ACC112 (cell line): ENCODE measurements around the gene NBEAL2.
"Not testable (repeated sequence)": the region's sequence is repeated elsewhere in the genome, so short reads cannot be mapped to it uniquely, and the experiment has no call there.

Experiments
- H2AFZ ChIP-seq: fragments of 200-600 bp; sonication (generic); one replicate; pipeline ENCODE4 v1.6.0; 2017; ENCODE audit warnings: antibody characterized with exemption, low read length; ENCODE audit not compliant: unreplicated experiment
- H3K27ac ChIP-seq: fragments of 200-600 bp; sonication (generic); 2 replicates; pipeline ENCODE4 v1.5.1; 2014; ENCODE audit warnings: low read depth, mild to moderate bottlenecking, antibody characterized with exemption, low read length, moderate library complexity
- H3K27me3 ChIP-seq: fragments of 200-600 bp; sonication (generic); 2 replicates; pipeline ENCODE4 v1.6.1; 2014; ENCODE audit warnings: mild to moderate bottlenecking, antibody characterized with exemption, low read length, moderate library complexity, mixed read lengths; ENCODE audit not compliant: insufficient read depth
- H3K36me3 ChIP-seq: fragments of 200-600 bp; sonication (generic); 2 replicates; pipeline ENCODE4 v1.6.1; 2016; ENCODE audit warnings: mild to moderate bottlenecking, antibody characterized with exemption, low read length, moderate library complexity, mixed read lengths; ENCODE audit not compliant: insufficient read depth
- H3K4me1 ChIP-seq: fragments of 200-600 bp; sonication (generic); one replicate; pipeline ENCODE4 v1.6.1; 2016; ENCODE audit warnings: low read length, mixed read lengths; ENCODE audit not compliant: insufficient read depth, unreplicated experiment, control insufficient read depth
- H3K4me3 ChIP-seq: fragments of 200-600 bp; sonication (generic); 2 replicates; pipeline ENCODE4 v1.5.1; 2014; ENCODE audit warnings: mild to moderate bottlenecking, low read depth, low read length
- H3K79me2 ChIP-seq: fragments of 200-600 bp; sonication (generic); one replicate; pipeline ENCODE4 v1.6.0; 2016; ENCODE audit warnings: low read length; ENCODE audit not compliant: control insufficient read depth, unreplicated experiment, insufficient read depth

NBEAL2 gene

GRCh38 chr3:47016934-47017435, 37.5 kb downstream of the NBEAL2 start:
- peak overlapping the region; percentile 0; the same call in 1 of the 2 replicates for H3K4me3 ChIP-seq
- no peaks in the 10 kb centered on the region for H3K27me3 ChIP-seq
- H3K79me2 ChIP-seq: no peaks in the 10 kb centered on the region
- peaks cover 4% of the 10 kb centered on the region; the same call in 1 of the 2 replicates for H3K36me3 ChIP-seq
- no peak overlapping the region for H2AFZ ChIP-seq
- H3K4me1 ChIP-seq: peaks cover 29% of the 10 kb centered on the region
- peak overlapping the region; percentile 74 for H3K27ac ChIP-seq

- H3K4me3 ChIP-seq: no peak overlapping the region
- peaks cover 4% of the 10 kb centered on the region; the same call in 1 of the 2 replicates for H3K36me3 ChIP-seq
Observed at GRCh38 chr3:47017504-47018268, 38.2 kb downstream of the NBEAL2 start.

GRCh38 chr3:47018269-47018611, 38.8 kb downstream of the NBEAL2 start:
- peaks cover 4% of the 10 kb centered on the region; the same call in 1 of the 2 replicates for H3K36me3 ChIP-seq
- H3K27ac ChIP-seq: peak overlapping the region; percentile 74; the same call in 1 of the 2 replicates

More at GRCh38 chr3:47017504-47018268, 38.2 kb downstream of the NBEAL2 start:
- no peak overlapping the region for H2AFZ ChIP-seq
- peak overlapping the region; percentile 74 for H3K27ac ChIP-seq
- H3K27me3 ChIP-seq: no peaks in the 10 kb centered on the region
- peaks cover 35% of the 10 kb centered on the region for H3K4me1 ChIP-seq
- H3K79me2 ChIP-seq: peaks cover 3% of the 10 kb centered on the region

GRCh38 chr3:47019201-47019600, 39.7 kb downstream of the NBEAL2 start:
- no peak overlapping the region for H3K27ac ChIP-seq
- no peak overlapping the region for H2AFZ ChIP-seq
- peaks cover 39% of the 10 kb centered on the region for H3K4me1 ChIP-seq
- no peaks in the 10 kb centered on the region for H3K27me3 ChIP-seq
- H3K79me2 ChIP-seq: peaks cover 6% of the 10 kb centered on the region
- peaks cover 4% of the 10 kb centered on the region; the same call in 1 of the 2 replicates for H3K36me3 ChIP-seq
- no peak overlapping the region for H3K4me3 ChIP-seq

More at GRCh38 chr3:47018269-47018611, 38.8 kb downstream of the NBEAL2 start:
- Histone ChIP-seq H3K4me1 (peaks cover 39% of the 10 kb centered on the region), H3K4me3 (no peak overlapping the region), H3K79me2 (peaks cover 3% of the 10 kb centered on the region), H2AFZ (no peak overlapping the region), H3K27me3 (no peaks in the 10 kb centered on the region)

- H3K27ac ChIP-seq: no peak overlapping the region
- H3K36me3 ChIP-seq: peaks cover 4% of the 10 kb centered on the region; the same call in 1 of the 2 replicates
- H3K4me1 ChIP-seq: peaks cover 39% of the 10 kb centered on the region
- no peak overlapping the region for H3K4me3 ChIP-seq
- H3K79me2 ChIP-seq: peaks cover 12% of the 10 kb centered on the region
- no peaks in the 10 kb centered on the region for H3K27me3 ChIP-seq
- H2AFZ ChIP-seq: no peak overlapping the region
Observed at GRCh38 chr3:47020311-47020710, 40.8 kb downstream of the NBEAL2 start.

- Histone ChIP-seq H3K27me3 (no peaks in the 10 kb centered on the region), H3K79me2 (peaks cover 15% of the 10 kb centered on the region), H3K4me3 (no peak overlapping the region), H3K4me1 (peaks cover 22% of the 10 kb centered on the region), H2AFZ (no peak overlapping the region), H3K36me3 (peaks cover 4% of the 10 kb centered on the region; the same call in 1 of the 2 replicates), H3K27ac (no peak overlapping the region)
Observed at GRCh38 chr3:47022641-47023071, 43.2 kb downstream of the NBEAL2 start.

- Histone ChIP-seq H3K36me3 (no peaks in the 10 kb centered on the region), H3K27me3 (no peaks in the 10 kb centered on the region), H2AFZ (no peak overlapping the region), H3K27ac (no peak overlapping the region), H3K4me1 (peaks cover 13% of the 10 kb centered on the region), H3K4me3 (no peak overlapping the region), H3K79me2 (peaks cover 15% of the 10 kb centered on the region)
Observed at GRCh38 chr3:47024932-47025331, 45.5 kb downstream of the NBEAL2 start.

GRCh38 chr3:47026432-47026831, 47.0 kb downstream of the NBEAL2 start:
- H3K4me3 ChIP-seq, H2AFZ ChIP-seq, H3K27ac ChIP-seq, H3K27me3 ChIP-seq, H3K36me3 ChIP-seq: not testable (repeated sequence)
- Histone ChIP-seq H3K4me1 (peaks cover 10% of the 10 kb centered on the region), H3K79me2 (peaks cover 15% of the 10 kb centered on the region)

- no peak overlapping the region for H3K27ac ChIP-seq
- no peak overlapping the region for H2AFZ ChIP-seq
- H3K4me1 ChIP-seq: no peaks in the 10 kb centered on the region
- H3K27me3 ChIP-seq: no peaks in the 10 kb centered on the region
- 0 out of 2 replicates have a peak, but pooled peaks cover 3% of the 10 kb centered on the region for H3K36me3 ChIP-seq
- peaks cover 12% of the 10 kb centered on the region for H3K79me2 ChIP-seq
- H3K4me3 ChIP-seq: no peak overlapping the region
Observed at GRCh38 chr3:47028146-47028545, 48.7 kb downstream of the NBEAL2 start.

- Histone ChIP-seq H3K36me3 (0 out of 2 replicates have a peak, but pooled peaks cover 3% of the 10 kb centered on the region), H3K4me3 (no peak overlapping the region), H3K4me1 (no peaks in the 10 kb centered on the region), H2AFZ (no peak overlapping the region), H3K27me3 (no peaks in the 10 kb centered on the region), H3K27ac (no peak overlapping the region), H3K79me2 (peaks cover 12% of the 10 kb centered on the region)
Observed at GRCh38 chr3:47028667-47029066, 49.2 kb downstream of the NBEAL2 start.

GRCh38 chr3:47031041-47031440, 51.6 kb downstream of the NBEAL2 start:
- not testable (repeated sequence) for H2AFZ ChIP-seq, H3K4me1 ChIP-seq, H3K36me3 ChIP-seq, H3K79me2 ChIP-seq, H3K4me3 ChIP-seq, H3K27ac ChIP-seq, H3K27me3 ChIP-seq
